ENCODE measurements around the gene WBP2. TPM values are rescaled to one million over a fixed set of nuclear protein-coding genes. Genes with fewer than 3 reads are reported as not detected.

The WBP2 gene
- total RNA-seq, 2 experiments from 2014 or later, result 29.9 to 117 TPM

- POLR2A ChIA-PET, result interaction anchor here (1.0 kb wide), 1 partner anchor 28 kb away, joined by 3 read pairs; no protein-coding TSS in a partner anchor
- no peak for TF ChIP-seq EZH2phosphoT487 (IDR thresholded peaks at IDR 0.05; ENCODE audit: borderline replicate concordance, low read depth, low read length)
- no peak for TF ChIP-seq CTCF (conservative IDR thresholded peaks at IDR 0.05; ENCODE audit: low read length)
- no peaks in the 10 kb centered on the region for H3K9me3 ChIP-seq (ENCODE audit: low read length)
- no peak overlapping the region for H3K4me2 ChIP-seq (ENCODE audit: low read length)
- H3K9me2 ChIP-seq (ENCODE audit: insufficient read depth, low read length), result no peaks in the 10 kb centered on the region
- H3K4me1 ChIP-seq (ENCODE audit: insufficient read depth, low read length, poor library complexity, severe bottlenecking), result no peaks in the 10 kb centered on the region
- H2AFZ ChIP-seq (ENCODE audit: low read length), result no peak overlapping the region
- H3K4me3 ChIP-seq (ENCODE audit: low read depth, low read length, poor library complexity, severe bottlenecking), result no peak overlapping the region
- H3K27ac ChIP-seq (ENCODE audit: low read depth, low read length, poor library complexity, severe bottlenecking), result no peak overlapping the region
- no peak for DNase-seq (ENCODE audit: low spot score)
- intact Hi-C loops (cut with micrococcal nuclease; ENCODE audit: unreplicated experiment), result no loop called here
- BruUV-seq (replicated peaks), result no TSS peak
- H4K20me1 ChIP-seq (ENCODE audit: insufficient read depth, low read length), result no peaks in the 10 kb centered on the region
- H3K36me3 ChIP-seq (ENCODE audit: insufficient read depth, low read length), result peaks cover 90% of the 10 kb centered on the region
- CTCF ChIA-PET (ENCODE audit: unreplicated experiment), result no interaction called here
- H3K79me2 ChIP-seq (ENCODE audit: insufficient read depth, low read depth, low read length), result no peaks in the 10 kb centered on the region
Observed at GRCh38 chr17:75814021-75814395, 41.1 kb downstream of the WBP2 start.

- Histone ChIP-seq H3K27ac (ENCODE audit: low read depth, low read length, poor library complexity, severe bottlenecking) (no peak overlapping the region), H3K36me3 (ENCODE audit: insufficient read depth, low read length) (peaks cover 87% of the 10 kb centered on the region), H3K79me2 (ENCODE audit: insufficient read depth, low read depth, low read length) (no peaks in the 10 kb centered on the region), H3K4me3 (ENCODE audit: low read depth, low read length, poor library complexity, severe bottlenecking) (no peak overlapping the region), H3K4me1 (ENCODE audit: insufficient read depth, low read length, poor library complexity, severe bottlenecking) (no peaks in the 10 kb centered on the region), H3K4me2 (ENCODE audit: low read length) (no peak overlapping the region), H4K20me1 (ENCODE audit: insufficient read depth, low read length) (no peaks in the 10 kb centered on the region), H3K9me3 (ENCODE audit: low read length) (no peaks in the 10 kb centered on the region), H2AFZ (ENCODE audit: low read length) (no peak overlapping the region), H3K9me2 (ENCODE audit: insufficient read depth, low read length) (no peaks in the 10 kb centered on the region)
- POLR2A ChIA-PET, result no interaction called here
- intact Hi-C loops (cut with micrococcal nuclease; ENCODE audit: unreplicated experiment), result no loop called here
- no peak for DNase-seq (ENCODE audit: low spot score)
- CTCF ChIA-PET (ENCODE audit: unreplicated experiment), result interaction anchor here (0.5 kb wide), 1 partner anchor 25 kb away, joined by 4 read pairs; no protein-coding TSS in a partner anchor
- TF ChIP-seq EZH2phosphoT487 (IDR thresholded peaks at IDR 0.05; ENCODE audit: borderline replicate concordance, low read depth, low read length) (no peak), CTCF (conservative IDR thresholded peaks at IDR 0.05; ENCODE audit: low read length) (no peak)
- no TSS peak for BruUV-seq (replicated peaks)
Observed at GRCh38 chr17:75813081-75814020, 41.8 kb downstream of the WBP2 start.

Data from OCI-LY7 (cell line).